ENCODE results near the gene BBX.

The BBX gene

DNA sequence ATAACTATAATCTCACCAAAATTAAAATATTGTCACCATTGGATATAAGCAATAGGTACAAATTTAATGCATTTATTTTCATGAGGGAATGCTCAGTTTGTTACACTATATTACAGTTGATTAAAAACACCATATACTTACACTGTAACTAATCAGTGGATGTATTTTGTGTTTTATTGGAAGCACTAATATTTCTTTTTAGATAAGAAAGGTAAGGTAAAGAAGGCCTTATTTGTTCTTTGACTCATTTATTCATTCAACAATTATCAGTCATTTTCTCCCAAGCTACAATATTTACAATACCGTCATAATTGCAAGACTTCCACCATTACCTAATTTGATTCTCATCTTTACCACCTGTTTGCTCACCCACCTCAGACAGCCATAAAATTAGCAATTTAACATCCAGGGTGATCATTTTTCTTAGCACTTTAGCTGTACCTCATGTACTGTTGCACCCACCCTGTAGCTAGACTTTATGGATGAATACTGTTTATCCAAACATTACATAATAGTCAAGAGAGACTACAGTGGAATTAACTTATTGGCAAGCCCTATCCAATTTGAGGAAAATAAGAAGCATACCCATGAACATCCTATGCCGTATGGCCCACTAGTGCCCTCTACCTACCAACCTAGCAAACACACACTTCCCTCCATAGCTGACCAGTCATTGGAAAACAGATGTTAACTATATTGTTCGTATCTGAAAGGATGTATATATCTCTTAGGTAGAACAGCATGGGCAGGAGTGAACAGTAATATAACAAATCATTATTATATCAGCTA lies 229.6 kb downstream of the BBX start:
- DNase-seq (ENCODE audit: low read depth in 2 of 2): no peak

DNA sequence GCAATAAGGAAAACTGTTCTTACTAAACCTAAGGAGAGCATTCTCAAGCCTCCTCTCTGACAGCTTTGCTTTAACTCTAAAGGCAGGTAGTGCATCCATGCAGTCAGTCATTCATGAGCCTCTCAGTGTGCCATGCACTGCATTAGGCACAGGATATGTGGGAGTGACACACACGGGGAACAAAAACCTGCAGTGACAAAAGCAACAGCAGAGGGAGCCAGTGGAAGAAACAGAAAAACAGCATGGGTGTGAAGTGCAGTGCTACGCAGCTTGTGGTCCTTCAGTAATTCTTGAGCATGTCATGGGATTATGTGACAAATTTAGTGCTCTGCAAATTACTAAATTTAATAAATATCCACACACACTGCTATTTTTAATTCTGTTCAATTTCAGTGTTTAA lies 230.7 kb downstream of the BBX start:
- DNase-seq (ENCODE audit: low read depth in 2 of 2): no peak

DNA sequence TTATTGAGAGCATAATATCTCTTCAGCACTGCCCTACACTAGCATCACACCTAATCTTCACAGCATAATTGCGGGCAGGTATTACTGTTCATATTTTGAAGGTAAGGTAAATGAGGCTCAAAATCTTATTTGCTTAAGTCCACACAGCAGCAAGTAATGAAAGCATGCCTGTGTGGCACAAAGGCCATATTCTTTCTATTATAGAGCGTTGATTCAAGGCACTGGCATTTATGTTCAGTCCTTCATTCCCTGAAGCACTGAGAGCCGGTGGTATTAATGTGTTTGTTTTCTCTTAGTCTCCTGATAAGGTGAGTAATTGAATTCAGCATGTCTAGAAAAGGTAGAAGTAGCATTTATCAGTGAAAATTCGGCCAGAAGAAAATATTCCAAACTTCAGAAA lies 231.2 kb downstream of the BBX start:
- no peak for DNase-seq (ENCODE audit: low read depth in 2 of 2)

DNA sequence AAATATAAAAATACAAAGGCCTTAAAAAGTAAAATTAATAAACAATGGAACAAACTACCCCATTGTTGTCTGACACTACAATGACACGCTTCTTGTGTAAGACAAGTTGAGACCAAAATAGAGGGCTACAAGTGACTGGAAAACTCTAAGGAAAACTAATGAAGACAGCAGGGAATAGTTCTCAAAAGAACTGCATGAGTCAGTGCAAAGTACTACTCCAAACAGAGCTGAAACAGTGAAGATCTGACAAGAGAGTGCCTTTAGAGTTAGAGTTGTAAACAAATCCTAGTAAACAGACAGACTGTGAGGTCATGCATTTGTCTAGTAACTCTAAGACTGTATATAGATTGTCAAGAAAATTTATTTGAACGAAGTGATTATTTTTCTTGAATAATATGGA lies 233.9 kb downstream of the BBX start:
- DNase-seq (ENCODE audit: low read depth in 2 of 2): no peak

DNA sequence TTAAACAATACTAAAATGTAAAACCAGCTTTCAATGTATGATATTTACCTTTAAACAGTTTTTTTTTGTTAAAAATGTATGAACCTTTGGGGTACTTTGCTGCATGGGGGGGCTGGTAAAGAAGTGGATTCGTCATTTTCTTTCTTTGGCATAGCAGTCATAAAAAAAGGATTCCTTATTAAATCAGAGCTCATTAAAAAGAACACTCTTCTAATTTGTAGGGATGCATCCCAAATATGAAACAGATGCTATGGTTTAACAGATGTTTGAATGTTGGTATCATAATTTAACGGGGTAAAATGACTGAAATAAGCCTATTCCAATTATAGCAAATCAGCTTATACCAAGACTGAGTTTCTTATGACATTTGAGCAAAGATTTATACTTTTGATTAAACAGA lies 234.4 kb downstream of the BBX start:
- DNase-seq (ENCODE audit: low read depth in 2 of 2): no peak

DNA sequence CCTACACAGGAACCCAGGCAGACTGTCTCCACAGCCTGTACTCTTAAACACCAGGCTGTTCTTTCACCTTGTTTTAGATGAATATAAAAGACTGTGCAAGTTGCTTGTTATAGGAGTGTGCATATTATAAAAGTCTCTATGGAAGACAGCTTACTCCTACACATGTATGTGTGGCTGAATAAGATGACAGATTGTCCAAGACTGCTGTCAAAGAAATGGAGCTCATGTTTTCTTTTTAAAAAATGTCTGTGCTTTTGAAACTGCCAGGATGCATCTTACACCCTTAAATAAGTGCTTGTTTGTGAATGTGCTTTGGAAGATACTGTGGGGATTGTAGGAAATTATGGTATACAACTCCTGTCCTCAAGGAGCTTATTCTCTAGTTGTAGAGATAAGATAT lies 237.4 kb downstream of the BBX start:
- DNase-seq (ENCODE audit: low read depth in 2 of 2): no peak

DNA sequence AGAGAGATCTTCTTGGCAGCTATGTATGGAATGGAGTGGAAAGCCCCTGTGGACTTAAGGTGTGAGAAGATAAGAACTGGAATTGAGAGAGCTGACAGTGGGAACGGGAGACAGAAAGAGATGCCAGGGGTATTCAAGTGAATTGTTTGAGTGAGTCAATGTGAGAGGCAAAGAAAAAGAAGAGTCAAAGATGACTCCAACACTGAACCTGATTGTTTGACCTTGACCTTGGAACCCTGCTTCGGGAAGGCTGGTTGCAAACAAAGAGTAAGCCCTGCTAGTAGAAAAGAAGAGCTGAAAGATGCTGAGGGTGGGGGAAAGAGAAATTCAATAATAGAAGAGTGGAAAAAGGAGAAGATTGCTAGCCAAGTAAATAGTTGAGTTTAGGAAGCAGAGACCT lies 238.6 kb downstream of the BBX start:
- DNase-seq (ENCODE audit: low read depth in 2 of 2): no peak

DNA sequence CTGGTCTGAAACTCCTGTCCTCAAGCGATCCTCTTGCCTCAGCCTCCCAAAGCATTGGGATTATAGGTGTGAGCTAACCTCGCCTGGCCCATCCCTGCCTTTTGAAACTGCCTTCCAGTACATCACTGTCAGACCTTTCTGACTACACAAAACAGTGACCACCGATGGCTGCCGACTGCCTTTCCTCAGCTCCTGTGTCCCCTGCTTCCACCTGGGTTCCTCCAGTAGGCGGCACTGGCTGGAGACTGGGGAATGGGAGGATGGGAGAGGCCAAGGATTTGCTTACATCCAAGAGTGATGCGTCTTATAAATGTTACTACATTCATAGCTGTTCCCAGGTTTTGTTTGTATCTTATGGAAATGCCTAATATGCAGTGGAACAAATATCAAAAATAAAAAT lies 242.8 kb downstream of the BBX start:
- no peak for DNase-seq (ENCODE audit: low read depth in 2 of 2)

DNA sequence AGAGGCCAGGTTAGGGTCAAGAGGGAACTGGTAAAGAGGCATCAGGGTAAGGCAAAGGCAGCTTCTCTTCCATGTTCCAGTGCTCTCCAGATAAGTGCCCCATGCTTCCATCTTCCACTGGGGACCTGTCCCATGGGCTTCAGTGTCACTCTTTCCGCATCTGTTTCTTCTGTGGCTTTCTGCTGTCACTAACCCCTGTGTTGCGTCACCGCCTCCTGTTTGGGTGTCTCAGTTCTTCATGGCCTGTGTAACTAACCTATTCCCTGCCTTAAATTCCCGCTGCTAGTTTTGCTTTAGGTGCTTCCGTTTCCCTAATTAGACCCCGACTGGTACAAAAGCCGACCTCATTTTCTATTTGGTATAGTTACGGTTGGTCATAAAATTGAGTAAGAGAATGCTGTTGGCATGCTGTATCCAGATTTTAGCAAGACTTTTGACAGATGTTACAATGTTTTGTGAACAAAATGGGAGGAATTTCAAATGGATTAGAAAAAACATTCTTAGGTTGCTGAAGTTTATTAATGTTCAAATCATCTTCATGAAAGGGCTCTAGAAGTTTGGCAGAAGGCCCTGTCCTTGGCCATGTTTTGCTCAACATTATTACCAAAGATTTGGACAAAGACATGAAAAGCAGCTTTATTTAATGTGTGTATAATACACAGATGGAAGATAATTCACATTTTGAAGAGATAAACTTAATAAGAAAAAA lies 245.3 kb downstream of the BBX start:
- no peak for DNase-seq (ENCODE audit: low read depth in 2 of 2)

DNA sequence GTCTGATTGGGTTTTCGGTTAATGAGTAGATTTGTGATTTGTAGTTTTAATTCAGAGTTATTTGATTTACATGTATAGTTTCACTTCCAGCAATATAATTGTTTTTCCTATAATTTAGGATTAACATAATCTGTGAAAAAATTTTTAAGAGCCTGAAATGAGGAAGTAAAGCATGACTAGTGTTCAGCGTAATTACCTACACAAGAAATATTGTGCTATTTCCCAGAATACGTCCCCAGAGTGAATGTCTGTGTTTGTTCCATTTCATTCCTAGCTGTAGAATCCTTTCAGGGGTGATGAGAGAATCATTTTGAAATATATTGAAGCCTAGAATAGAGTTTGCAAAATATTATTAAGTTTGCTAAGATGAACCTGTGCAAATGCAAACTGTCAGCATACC lies 247.1 kb downstream of the BBX start:
- DNase-seq (ENCODE audit: low read depth in 2 of 2): no peak

DNA sequence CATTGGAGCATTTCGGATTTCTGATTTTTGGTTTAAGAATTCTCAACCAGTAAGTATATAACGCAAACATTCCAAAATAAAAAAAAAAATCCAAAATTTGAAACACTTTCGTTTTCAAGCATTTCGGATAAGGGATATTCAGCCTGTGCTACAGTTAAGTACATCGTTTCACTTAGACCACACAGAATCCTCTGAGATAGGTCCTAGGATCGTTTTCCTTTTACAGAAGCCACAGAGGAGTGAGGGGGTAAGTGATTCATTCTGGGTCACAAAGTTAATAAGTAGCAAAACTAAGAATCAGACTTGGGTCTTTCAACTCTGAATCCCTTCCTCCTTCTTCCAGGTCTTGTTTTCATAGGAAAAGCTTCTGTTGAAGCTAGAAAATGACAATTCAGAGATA lies 249.3 kb downstream of the BBX start:
- DNase-seq (ENCODE audit: low read depth in 2 of 2): no peak

DNA sequence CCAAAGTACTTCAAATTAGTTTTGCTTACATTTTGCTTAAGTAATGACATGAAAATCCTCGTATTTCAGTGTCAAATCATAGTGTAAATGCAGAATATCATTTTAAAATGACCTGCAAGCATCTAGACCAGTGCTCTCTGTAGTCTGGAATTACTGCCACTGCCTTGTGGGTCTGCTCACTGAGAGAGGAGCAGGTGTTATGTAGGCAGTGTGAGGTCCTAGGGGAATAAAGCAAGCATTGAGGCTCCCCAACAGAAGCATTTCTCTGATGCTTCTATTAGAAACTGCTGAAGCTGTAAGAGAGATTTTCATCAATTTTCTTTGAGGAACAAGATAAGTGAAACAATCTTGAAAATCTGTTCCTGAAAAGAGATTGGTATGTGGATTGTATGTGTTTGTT lies 253.2 kb downstream of the BBX start:
- no peak for DNase-seq (ENCODE audit: low read depth in 2 of 2)

DNA sequence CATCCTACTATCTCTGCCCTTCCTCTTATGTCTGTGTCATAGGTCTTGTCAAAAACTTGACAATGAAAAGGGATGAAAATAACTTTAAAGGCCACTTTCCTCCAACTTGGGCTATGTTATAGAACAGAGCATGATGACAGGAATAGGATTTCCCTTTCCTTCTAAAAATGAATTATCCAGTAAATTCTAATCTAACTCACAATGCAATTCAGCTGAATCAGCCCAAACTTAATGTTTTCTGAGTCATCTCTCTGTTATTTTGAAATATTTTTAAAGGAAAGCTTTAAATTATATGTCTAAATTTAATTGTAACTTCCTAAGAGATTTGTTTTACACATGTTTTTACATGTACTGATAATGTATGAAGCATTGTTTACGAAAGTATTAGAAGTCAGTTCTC lies 258.5 kb downstream of the BBX start:
- DNase-seq (ENCODE audit: low read depth in 2 of 2): no peak

DNA sequence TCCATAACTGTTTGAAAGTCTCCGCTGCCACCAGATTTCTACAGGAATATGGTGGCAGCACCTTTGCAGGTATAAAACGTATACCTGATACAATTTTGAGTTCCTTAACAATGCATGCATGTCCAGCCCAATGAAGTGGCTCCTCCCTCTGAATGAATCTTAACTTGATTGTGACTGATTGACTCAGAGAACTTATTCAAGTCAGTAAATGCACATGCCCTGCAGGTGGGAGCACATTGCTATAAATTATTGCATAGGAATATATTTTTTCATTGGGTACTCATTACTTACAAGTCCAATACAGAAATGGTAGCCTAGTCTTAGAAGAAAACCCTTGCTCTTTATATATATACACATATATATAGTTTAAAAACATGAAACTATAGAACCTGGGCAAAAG lies 259.3 kb downstream of the BBX start:
- no peak for DNase-seq (ENCODE audit: low read depth in 2 of 2)

DNA sequence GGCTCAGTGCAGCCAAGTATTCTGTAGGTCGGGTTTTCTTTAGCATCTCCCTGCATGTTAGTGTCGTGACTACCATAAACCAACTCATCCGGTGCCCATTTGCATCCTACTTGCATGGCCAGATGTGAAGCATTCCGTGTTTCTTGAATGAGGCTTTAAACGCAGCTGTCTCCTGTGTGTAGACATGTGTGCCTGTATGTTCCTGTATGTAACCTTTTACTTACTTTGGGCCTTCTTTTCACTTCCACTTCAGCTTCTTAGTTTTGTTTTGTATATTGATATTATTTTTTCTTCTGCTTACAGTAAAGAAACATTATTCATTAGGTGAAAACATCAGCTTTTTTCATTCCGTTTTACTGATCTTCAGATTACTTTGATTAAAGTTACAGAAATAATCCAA lies 267.9 kb downstream of the BBX start:
- DNase-seq (ENCODE audit: low read depth in 2 of 2): no peak

DNA sequence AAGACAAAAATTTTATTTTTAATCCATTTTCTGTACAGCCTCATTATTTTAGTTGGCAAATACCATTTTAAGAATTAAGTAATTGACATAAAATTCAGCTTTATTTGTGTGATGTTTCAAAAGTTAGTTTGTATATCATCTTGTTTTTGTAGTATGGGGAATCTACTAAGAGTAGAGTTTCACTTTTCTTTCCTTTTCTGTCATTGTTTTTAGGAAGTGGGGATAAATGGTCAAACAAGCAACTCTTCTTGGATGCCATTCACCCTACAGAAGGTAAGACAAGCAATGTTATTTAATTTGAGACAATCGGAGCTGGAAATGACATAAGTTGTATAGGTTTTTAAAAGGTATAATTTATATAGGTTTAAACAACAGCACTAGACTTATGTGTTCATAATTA lies 268.3 kb downstream of the BBX start:
- DNase-seq (ENCODE audit: low read depth in 2 of 2): no peak

DNA sequence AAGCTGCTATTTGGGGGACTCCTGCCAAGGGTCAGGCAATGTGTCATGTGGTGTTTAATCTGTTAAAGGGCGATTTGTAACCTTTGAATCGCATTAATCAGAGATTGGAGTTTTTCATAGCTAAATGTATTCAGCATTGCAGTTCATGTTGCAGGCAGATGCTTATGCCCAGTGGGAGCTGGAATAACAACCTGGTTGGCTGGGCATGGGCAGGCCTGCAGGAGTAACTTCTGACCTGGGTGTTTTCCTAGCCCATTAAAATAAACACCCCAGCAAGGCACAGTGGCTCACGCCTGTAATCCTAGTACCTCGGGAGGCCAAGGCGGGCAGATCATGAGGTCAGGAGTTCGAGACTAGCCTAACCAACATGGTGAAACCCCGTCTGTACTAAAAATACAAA lies 268.7 kb downstream of the BBX start:
- no peak for DNase-seq (ENCODE audit: low read depth in 2 of 2)

DNA sequence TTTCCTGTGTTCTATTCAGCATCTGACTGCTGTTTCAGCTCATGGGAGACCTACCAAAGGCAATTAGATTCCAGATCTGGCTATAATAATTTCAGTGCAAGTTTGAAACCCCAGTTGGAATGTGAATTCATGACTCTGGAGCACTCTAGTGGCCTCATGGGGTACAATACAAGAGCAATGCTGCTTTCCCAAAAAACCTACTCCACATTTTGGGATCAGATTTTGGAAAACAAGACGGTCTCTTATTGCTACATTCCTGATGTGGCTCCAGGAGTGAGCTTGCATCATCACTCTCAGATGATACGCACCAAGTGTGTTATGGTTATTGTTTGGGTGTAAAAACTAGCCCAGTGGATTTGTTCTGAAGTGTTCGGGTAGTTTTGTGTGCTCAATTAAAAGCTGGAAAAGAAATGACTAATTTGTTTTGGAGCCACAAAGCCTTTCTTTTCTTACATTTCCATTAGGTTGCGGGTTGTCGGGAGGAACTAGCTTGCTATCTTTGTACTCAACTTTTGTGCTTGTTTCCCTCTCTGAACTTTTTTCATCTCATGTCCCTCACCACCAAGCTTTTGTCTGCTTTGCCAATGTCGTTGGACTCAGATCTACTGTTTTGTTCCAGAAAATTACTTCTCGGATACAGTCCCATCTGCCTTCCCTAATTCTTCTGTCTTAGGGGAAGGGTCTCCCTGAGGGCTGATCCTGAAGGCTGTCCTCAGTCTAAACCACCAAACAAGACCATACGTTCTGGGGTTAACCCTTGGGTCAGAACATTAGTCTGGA lies 272.1 kb downstream of the BBX start:
- no peak for DNase-seq (ENCODE audit: low read depth in 2 of 2)

DNA sequence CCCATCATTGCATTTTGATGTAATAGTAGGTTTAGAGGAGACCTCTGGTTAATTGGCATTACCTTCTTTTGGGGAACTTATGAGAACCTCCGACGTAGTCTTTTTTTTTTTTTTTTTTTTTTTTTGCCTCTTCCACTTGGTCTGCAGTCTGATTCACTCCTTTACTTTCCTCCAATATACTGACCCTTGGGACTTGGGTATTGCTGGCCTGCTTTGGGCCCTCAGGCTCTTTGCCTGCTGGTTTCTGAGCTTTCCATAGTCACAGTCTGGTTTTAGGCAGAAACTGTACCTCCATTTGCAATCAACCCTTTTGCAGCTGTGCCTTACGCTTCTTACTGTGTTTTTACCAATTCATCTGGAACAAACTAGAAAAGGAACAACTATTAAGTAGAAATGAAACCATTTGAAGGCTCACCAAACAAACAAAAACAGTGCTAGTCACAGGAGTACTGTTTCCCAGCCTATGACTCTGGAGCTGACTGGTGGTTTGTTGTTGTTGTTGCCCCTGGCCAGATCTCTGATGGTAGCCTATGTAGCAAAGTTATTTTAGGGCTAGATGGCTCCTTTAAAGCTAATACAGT lies 272.8 kb downstream of the BBX start:
- no peak for DNase-seq (ENCODE audit: low read depth in 2 of 2)

DNA sequence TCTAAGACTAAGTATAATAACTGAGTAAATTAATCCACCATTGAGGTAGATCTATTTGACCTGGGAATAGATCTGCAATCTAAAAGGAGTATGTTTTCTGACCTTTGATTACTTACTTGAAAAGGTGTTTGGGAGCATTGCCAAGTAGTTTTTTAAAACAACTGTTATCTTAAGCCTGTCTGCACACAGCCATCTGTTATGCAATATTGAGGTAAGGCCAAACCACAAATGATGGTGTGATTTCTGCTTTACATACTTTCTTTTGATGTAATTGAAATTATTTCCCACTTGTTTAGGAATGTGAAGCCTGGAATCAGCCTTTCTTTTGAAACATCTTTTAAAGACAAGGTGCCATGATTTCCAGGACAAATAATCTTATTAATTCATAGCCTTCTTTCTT lies 274.0 kb downstream of the BBX start:
- peak; percentile 38 to 46 for DNase-seq (ENCODE audit: low read depth in 2 of 2)

DNA sequence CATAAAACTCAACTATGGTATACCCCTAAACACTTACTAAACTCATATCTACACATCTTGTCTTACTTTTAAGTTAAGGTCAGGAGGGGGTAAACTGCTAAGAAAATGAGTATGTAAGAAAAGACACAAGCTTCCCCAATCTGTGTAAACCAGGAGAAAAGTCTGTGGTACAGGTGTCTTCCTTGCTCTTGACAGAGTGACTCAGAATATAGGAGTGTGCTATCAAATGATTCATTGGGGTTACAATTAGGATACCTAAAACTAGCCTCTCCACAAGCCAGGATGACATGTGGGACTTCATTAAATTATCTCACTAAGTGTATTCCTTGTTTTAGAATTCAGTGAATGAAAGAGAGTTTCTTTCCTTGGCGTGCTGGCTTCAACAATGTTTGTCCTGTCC lies 274.8 kb downstream of the BBX start:
- no peak for DNase-seq (ENCODE audit: low read depth in 2 of 2)

DNA sequence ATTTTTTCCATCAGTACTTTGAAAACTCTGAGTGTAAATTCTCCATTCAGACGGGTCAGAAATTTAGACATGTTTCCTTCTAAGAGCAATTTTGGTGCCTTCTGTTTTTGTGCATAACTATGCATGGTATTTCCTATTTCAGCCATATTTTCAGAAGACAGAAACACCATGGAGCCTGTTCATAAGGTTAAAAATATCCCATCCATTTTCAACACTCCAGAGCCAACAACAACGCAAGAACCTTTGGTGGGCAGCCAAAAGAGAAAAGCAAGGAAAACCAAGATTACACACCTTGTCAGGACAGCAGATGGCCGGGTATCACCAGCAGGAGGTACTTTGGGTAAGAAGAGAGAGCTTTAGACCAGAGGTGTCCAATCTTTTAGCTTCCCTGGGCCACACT lies 275.6 kb downstream of the BBX start:
- peak; percentile 25 to 26 for DNase-seq (ENCODE audit: low read depth in 2 of 2)

DNA sequence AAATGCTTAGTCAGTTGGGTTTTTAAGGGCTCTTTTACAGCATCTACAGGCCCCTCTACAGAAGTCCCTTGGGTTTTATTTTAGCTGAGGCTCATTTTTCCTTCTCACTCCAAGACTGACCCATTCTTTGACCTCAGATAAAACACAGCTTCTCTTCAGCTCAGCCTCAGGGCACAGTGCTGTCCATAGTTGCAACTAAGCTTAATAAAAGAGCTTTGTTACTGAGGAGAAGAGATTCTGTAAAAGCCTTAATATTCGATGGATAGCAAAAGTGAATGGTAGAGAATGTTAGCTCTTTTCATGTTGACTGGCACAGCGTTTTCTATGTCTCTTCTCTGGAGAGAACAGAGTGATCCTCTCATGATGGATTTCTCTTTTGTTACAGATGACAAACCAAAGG lies 277.9 kb downstream of the BBX start:
- no peak for DNase-seq (ENCODE audit: low read depth in 2 of 2)
